ENCODE results near the gene MAGT1.
"Not testable (repeated sequence)": the region's sequence is repeated elsewhere in the genome, so short reads cannot be mapped to it uniquely, and the experiment has no call there.

MAGT1 gene

GRCh38 chrX:77893713-77894112 is 1.5 kb downstream of the MAGT1 start:
- CTCF ChIA-PET, result no interaction called here
- no peak for DNase-seq (ENCODE audit: extremely low spot score)
- POLR2A ChIA-PET, result no interaction called here
- TF ChIP-seq NFRKB (IDR thresholded peaks at IDR 0.05) (no peak), SP1 (IDR thresholded peaks at IDR 0.05) (no peak), ARNT (IDR thresholded peaks at IDR 0.05) (no peak), FOXM1 (IDR thresholded peaks at IDR 0.05; ENCODE audit: borderline replicate concordance) (no peak)

- DNase-seq (ENCODE audit: extremely low spot score), result no peak
- CTCF ChIA-PET, result no interaction called here
- POLR2A ChIA-PET, result interaction anchor here (0.6 kb wide), 1 partner anchor 243 kb away, joined by 3 read pairs; no protein-coding TSS in a partner anchor
- no peak for TF ChIP-seq CTBP1 (IDR thresholded peaks at IDR 0.05; ENCODE audit: borderline replicate concordance)
- no peak for TF ChIP-seq FOXA1 (IDR thresholded peaks at IDR 0.05)
- TF ChIP-seq ELF4 (IDR thresholded peaks at IDR 0.05), result no peak
- no peak for TF ChIP-seq TARDBP (IDR thresholded peaks at IDR 0.05)
- TF ChIP-seq SUZ12 (IDR thresholded peaks at IDR 0.05), result no peak
- no peak for TF ChIP-seq L3MBTL2 (conservative IDR thresholded peaks at IDR 0.05)
- TF ChIP-seq LEF1 (IDR thresholded peaks at IDR 0.05; ENCODE audit: borderline replicate concordance), result no peak
- TF ChIP-seq FOXK2 (IDR thresholded peaks at IDR 0.05), result no peak
- no peak for TF ChIP-seq ARNT (IDR thresholded peaks at IDR 0.05)
- TF ChIP-seq ZNF384 (IDR thresholded peaks at IDR 0.05), result no peak
- TF ChIP-seq FOXM1 (IDR thresholded peaks at IDR 0.05; ENCODE audit: borderline replicate concordance), result no peak
Measured at GRCh38 chrX:77892887-77893286, 2.3 kb downstream of the MAGT1 start.

- CTCF ChIA-PET; POLR2A ChIA-PET; DNase-seq (ENCODE audit: extremely low spot score): not testable (repeated sequence)
Measured at GRCh38 chrX:77881418-77881817, 13.8 kb downstream of the MAGT1 start.

GRCh38 chrX:77875372-77875771 is 19.9 kb downstream of the MAGT1 start:
- ChIA-PET POLR2A (no interaction called here), CTCF (no interaction called here)
- DNase-seq (ENCODE audit: extremely low spot score), result no peak
- no peak for TF ChIP-seq LEF1 (IDR thresholded peaks at IDR 0.05; ENCODE audit: borderline replicate concordance)
- TF ChIP-seq L3MBTL2 (conservative IDR thresholded peaks at IDR 0.05), result no peak
- TF ChIP-seq SP1 (IDR thresholded peaks at IDR 0.05), result no peak

- CTCF ChIA-PET, result interaction anchor here (0.6 to 1.2 kb wide), 2 partner anchors 18 to 474 kb away, joined by 6 to 8 read pairs; no protein-coding TSS in a partner anchor
- POLR2A ChIA-PET, result not testable (repeated sequence)
Measured at GRCh38 chrX:77831544-77831943, 63.7 kb downstream of the MAGT1 start.

GRCh38 chrX:77821989-77822388 is 73.2 kb downstream of the MAGT1 start:
- CTCF ChIA-PET, result not testable (repeated sequence)

More at GRCh38 chrX:77831544-77831943, 63.7 kb downstream of the MAGT1 start:
- DNase-seq (ENCODE audit: extremely low spot score), result not testable (repeated sequence)

GRCh38 chrX:77820091-77820727 is 75.0 kb downstream of the MAGT1 start:
- ChIA-PET POLR2A (no interaction called here), CTCF (no interaction called here)
- DNase-seq (ENCODE audit: extremely low spot score), result no peak
- TF ChIP-seq FOXM1 (IDR thresholded peaks at IDR 0.05; ENCODE audit: borderline replicate concordance) (no peak), SUZ12 (IDR thresholded peaks at IDR 0.05) (no peak), SP1 (IDR thresholded peaks at IDR 0.05) (no peak), FOXK2 (IDR thresholded peaks at IDR 0.05) (no peak), HDGF (IDR thresholded peaks at IDR 0.05; ENCODE audit: borderline replicate concordance) (no peak)

More at GRCh38 chrX:77821989-77822388, 73.2 kb downstream of the MAGT1 start:
- POLR2A ChIA-PET; DNase-seq (ENCODE audit: extremely low spot score): not testable (repeated sequence)

GRCh38 chrX:77814210-77814609 is 81.0 kb downstream of the MAGT1 start:
- DNase-seq (ENCODE audit: extremely low spot score), result no peak
- ChIA-PET POLR2A (no interaction called here), CTCF (no interaction called here)
- TF ChIP-seq BHLHE40 (IDR thresholded peaks at IDR 0.05; ENCODE audit: borderline replicate concordance) (no peak), TARDBP (IDR thresholded peaks at IDR 0.05) (no peak), SUZ12 (IDR thresholded peaks at IDR 0.05) (no peak), LEF1 (IDR thresholded peaks at IDR 0.05; ENCODE audit: borderline replicate concordance) (no peak), FOXK2 (IDR thresholded peaks at IDR 0.05) (no peak), ELF4 (IDR thresholded peaks at IDR 0.05) (no peak), CTBP1 (IDR thresholded peaks at IDR 0.05; ENCODE audit: borderline replicate concordance) (no peak), NFRKB (IDR thresholded peaks at IDR 0.05) (no peak), ARNT (IDR thresholded peaks at IDR 0.05) (no peak), ZNF384 (IDR thresholded peaks at IDR 0.05) (no peak), PKNOX1 (IDR thresholded peaks at IDR 0.05) (no peak), FOXA1 (IDR thresholded peaks at IDR 0.05) (no peak)

GRCh38 chrX:77802201-77802600 is 93.0 kb downstream of the MAGT1 start:
- no peak for DNase-seq (ENCODE audit: extremely low spot score)
- ChIA-PET CTCF (no interaction called here), POLR2A (no interaction called here)
- TF ChIP-seq ARNT (IDR thresholded peaks at IDR 0.05), result no peak
- no peak for TF ChIP-seq FOXM1 (IDR thresholded peaks at IDR 0.05; ENCODE audit: borderline replicate concordance)
- no peak for TF ChIP-seq HDGF (IDR thresholded peaks at IDR 0.05; ENCODE audit: borderline replicate concordance)
- TF ChIP-seq PKNOX1 (IDR thresholded peaks at IDR 0.05), result no peak
- no peak for TF ChIP-seq TARDBP (IDR thresholded peaks at IDR 0.05)
- no peak for TF ChIP-seq SP1 (IDR thresholded peaks at IDR 0.05)
- TF ChIP-seq LEF1 (IDR thresholded peaks at IDR 0.05; ENCODE audit: borderline replicate concordance), result no peak
- TF ChIP-seq L3MBTL2 (conservative IDR thresholded peaks at IDR 0.05), result no peak
- no peak for TF ChIP-seq CTBP1 (IDR thresholded peaks at IDR 0.05; ENCODE audit: borderline replicate concordance)
- no peak for TF ChIP-seq FOXA1 (IDR thresholded peaks at IDR 0.05)
- no peak for TF ChIP-seq NFRKB (IDR thresholded peaks at IDR 0.05)
- no peak for TF ChIP-seq ELF4 (IDR thresholded peaks at IDR 0.05)
- TF ChIP-seq FOXK2 (IDR thresholded peaks at IDR 0.05), result no peak
- no peak for TF ChIP-seq BHLHE40 (IDR thresholded peaks at IDR 0.05; ENCODE audit: borderline replicate concordance)
- no peak for TF ChIP-seq SUZ12 (IDR thresholded peaks at IDR 0.05)
- no peak for TF ChIP-seq ZNF384 (IDR thresholded peaks at IDR 0.05)
